Activated CD8-positive, alpha-beta memory T cell treated with anti-CD3 and anti-CD28 coated beads for 24 hours (primary cell): ENCODE data around the gene ST8SIA4.

Source experiments
- DNase-seq: peaks from one replicate; pipeline ENCODE4 v3.0.0-alpha.2; 2020

ST8SIA4 gene

GRCh38 chr5:100867039-100867562 is 36.0 kb downstream of the ST8SIA4 start:
- no peak for DNase-seq

- no peak for DNase-seq
Measured at GRCh38 chr5:100864931-100865330, 38.2 kb downstream of the ST8SIA4 start.

- no peak for DNase-seq
Measured at GRCh38 chr5:100863739-100864138, 39.3 kb downstream of the ST8SIA4 start.

GRCh38 chr5:100861148-100861547 is 41.9 kb downstream of the ST8SIA4 start:
- DNase-seq, result no peak

GRCh38 chr5:100860407-100860806 is 42.7 kb downstream of the ST8SIA4 start:
- no peak for DNase-seq

GRCh38 chr5:100858987-100859545 is 44.0 kb downstream of the ST8SIA4 start:
- DNase-seq, result no peak

- DNase-seq, result no peak
Measured at GRCh38 chr5:100856462-100856861, 46.6 kb downstream of the ST8SIA4 start.

- no peak for DNase-seq
Measured at GRCh38 chr5:100855937-100856430, 47.1 kb downstream of the ST8SIA4 start.

GRCh38 chr5:100855295-100855694 is 47.8 kb downstream of the ST8SIA4 start:
- DNase-seq, result no peak

GRCh38 chr5:100854591-100854990 is 48.5 kb downstream of the ST8SIA4 start:
- no peak for DNase-seq

- no peak for DNase-seq
Measured at GRCh38 chr5:100853582-100853981, 49.5 kb downstream of the ST8SIA4 start.

- no peak for DNase-seq
Measured at GRCh38 chr5:100852988-100853449, 50.1 kb downstream of the ST8SIA4 start.

- DNase-seq, result no peak
Measured at GRCh38 chr5:100852051-100852450, 51.0 kb downstream of the ST8SIA4 start.

GRCh38 chr5:100846772-100847171 is 56.3 kb downstream of the ST8SIA4 start:
- no peak for DNase-seq

- no peak for DNase-seq
Measured at GRCh38 chr5:100842080-100842479, 61.0 kb downstream of the ST8SIA4 start.

- DNase-seq, result no peak
Measured at GRCh38 chr5:100841358-100842076, 61.6 kb downstream of the ST8SIA4 start.

- no peak for DNase-seq
Measured at GRCh38 chr5:100840789-100841188, 62.3 kb downstream of the ST8SIA4 start.

- no peak for DNase-seq
Measured at GRCh38 chr5:100840370-100840769, 62.7 kb downstream of the ST8SIA4 start.

- DNase-seq, result no peak
Measured at GRCh38 chr5:100838048-100838473, 65.0 kb downstream of the ST8SIA4 start.

- no peak for DNase-seq
Measured at GRCh38 chr5:100834519-100834918, 68.6 kb downstream of the ST8SIA4 start.

GRCh38 chr5:100832252-100833230 is 70.5 kb downstream of the ST8SIA4 start:
- no peak for DNase-seq

GRCh38 chr5:100828898-100829356 is 74.2 kb downstream of the ST8SIA4 start:
- no peak for DNase-seq
